Measurements from ENCODE around the gene ATP6V0E1.
"Not testable (repeated sequence)": the region's sequence is repeated elsewhere in the genome, so short reads cannot be mapped to it uniquely, and the experiment has no call there.

Gene ATP6V0E1

DNA sequence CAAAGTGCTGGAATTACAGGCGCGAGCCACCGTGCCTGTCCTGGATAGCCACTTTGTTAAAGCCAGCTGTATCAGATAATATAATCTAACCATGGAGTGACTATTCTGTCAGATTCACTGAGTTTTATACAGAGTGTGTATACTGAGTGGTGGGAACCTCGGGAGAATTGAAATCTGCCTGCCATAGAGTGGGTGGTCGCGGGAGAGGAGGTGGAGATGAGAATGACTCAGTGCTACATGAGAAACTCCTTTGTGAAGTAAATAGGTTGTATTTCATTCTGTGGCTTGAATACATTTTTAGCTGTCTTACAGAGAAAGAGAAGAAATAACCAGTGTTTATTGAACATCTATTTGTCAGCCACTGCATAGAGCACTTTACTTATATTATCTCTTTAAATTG, 26.4 kb downstream of the ATP6V0E1 start:
- DNase-seq, result no peak

DNA sequence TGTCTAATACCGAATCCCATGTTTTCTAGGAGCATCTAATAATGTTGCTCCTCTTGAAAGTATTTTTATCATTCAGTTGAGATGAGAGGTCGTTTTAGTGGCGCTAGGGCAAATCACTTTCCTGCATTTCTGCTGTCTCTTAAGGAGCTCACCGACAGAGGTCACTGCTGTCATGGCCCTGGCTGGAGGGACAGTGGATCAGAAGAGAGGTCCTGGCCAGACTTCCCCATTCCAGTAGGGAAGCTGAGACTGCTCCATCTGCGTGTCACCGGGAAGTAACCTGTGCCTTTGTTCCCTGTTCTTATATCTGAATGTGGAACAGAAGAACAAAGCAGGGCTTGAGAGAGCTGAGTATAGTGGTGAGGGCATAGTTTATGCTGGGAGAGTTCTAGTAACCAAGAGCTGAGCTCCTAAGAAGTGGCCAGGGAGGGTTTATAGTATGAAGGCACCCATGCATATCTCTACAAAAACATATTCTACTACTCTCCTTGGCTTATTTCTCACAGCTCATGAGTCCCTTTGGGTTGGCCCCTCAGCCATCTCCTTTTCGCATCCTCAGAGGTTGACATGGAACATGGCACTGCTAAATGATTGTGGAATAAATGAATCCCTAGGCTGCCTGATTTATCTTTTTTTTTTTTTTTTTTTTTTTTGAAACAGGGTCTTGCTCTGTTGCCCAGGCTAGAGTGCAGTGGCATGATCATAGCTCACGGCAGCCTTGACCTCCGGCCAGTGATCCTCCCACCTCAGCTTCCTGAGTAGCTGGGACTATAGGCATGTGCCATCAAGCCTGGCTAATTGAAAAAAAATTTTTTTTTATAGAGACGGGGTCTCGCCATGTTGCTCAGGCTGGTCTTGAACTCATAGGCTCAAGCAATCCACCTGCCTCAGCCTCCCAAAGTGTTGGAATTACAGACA, 27.2 kb downstream of the ATP6V0E1 start:
- DNase-seq, result no peak

DNA sequence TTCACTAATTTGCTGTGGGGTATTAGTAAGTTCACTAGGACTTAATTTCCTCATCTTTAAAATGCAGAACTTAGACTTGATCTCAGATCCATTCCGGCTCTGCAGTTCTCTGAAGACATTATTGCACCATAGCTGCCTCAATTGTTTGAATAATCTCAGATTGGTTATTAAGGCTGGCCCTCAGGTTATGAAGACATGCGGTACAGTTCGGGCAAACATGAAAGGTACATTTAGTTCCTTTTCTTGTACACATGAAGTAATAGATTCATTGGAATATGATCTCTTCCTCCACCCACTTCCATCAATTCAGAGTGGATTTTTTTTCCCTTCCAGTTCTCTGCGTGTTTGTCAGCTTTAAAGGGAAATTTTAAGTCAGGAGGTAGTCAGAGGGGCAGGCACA, 28.0 kb downstream of the ATP6V0E1 start:
- DNase-seq, result no peak

- DNase-seq, result no peak
Observed at GRCh38 chr5:173012882-173013281, 29.3 kb downstream of the ATP6V0E1 start.

DNA sequence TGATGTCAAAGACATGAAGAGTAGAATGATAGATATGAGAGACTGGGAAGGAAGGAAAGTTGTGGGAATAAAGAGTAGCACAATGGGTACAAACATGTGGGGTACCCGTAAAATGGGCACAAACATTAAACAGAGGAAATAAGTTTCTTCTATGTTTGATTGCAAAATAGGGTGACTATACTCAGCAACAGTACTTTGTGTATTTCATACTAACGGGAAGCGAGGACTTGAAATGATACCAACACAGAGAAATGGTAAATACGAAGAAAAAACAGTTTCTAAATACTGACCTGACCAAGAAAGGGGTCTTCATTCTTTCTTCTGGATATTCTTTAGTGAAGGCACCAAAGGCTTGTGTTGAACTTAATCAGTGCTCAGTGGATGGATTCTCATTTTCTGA, 31.1 kb downstream of the ATP6V0E1 start:
- no peak for DNase-seq

DNA sequence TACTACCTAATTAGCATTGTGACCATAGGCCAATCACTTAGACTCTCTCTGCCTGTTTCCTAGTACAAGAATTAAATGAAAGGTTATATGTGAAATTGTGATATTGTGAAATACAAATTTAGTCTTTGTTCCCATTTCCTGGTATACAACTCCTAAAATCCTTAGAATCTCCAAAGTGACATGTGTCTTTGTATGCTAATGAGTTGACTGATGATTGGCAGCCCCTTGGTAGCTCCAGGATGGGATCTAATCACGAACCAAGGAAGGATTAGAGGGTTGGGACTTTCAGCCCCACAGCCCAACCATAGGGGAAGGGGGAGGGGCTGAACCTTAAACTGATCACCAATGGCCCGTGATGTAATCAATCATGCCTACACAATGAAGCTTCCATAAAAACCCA, 31.6 kb downstream of the ATP6V0E1 start:
- no peak for DNase-seq

GRCh38 chr5:173015598-173016455, 32.3 kb downstream of the ATP6V0E1 start:
- no peak for DNase-seq

GRCh38 chr5:173016598-173017046, 33.1 kb downstream of the ATP6V0E1 start:
- DNase-seq, result no peak

DNA sequence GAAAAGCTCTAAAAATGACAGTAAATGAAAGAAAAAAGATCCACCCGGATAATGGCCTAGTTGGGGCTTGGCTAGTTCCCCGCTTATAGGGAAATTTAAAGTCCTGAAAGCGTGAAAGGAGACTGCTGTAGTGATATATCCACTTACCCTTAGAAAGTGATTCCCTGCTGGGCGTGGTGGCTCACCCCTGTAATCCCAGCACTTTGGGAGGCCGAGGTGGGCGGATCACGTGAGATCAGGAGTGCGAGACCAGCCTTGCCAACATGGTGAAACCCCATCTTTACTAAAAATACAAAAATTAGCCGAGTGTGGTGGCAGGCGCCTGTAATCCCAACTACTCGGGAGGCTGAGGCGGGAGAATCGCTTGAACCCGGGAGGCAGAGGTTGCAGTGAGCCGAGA, 33.5 kb downstream of the ATP6V0E1 start:
- DNase-seq, result not testable (repeated sequence)

- DNase-seq, result no peak
Observed at GRCh38 chr5:173018358-173018757, 34.8 kb downstream of the ATP6V0E1 start.

DNA sequence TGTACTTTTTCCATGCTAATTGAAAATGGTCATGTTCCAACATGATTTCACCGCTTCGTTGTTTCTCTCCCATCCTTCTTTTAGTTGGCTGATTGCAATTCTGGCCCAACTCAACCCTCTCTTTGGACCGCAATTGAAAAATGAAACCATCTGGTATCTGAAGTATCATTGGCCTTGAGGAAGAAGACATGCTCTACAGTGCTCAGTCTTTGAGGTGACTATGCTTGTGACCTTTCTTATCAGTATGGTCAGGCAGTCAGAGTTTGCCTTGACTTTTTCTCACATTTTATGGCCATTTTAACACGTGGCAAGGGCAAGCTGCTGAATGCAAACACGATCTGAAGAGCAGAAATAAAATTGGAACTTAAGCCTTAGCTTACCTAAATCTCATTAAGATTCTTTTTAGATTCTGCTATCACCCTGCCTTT, 36.6 kb downstream of the ATP6V0E1 start:
- no peak for DNase-seq

DNA sequence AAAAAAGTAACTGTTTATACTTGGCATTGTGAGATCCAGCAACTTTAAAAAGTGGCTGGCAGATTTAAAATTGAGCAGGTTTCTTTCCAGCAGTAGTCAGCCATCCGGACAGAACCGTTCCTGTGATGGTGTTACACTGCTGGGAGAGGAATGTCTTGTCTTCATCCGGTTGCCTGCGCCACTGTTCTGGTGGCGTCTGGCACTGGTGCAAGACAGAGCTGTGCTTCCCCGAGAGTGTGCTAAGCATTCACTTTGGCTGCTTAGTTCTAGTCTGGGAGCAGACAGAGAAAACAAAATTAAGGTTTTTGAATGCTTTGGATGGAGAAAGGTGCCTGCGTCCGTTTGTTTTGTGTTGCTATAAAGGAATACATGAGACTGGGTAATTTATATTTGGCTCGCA, 37.1 kb downstream of the ATP6V0E1 start:
- no peak for DNase-seq

- no peak for DNase-seq
Observed at GRCh38 chr5:173025651-173026050, 42.1 kb downstream of the ATP6V0E1 start.

GRCh38 chr5:173027905-173028304, 44.3 kb downstream of the ATP6V0E1 start:
- DNase-seq, result no peak

- DNase-seq, result no peak
Observed at GRCh38 chr5:173028811-173029327, 45.3 kb downstream of the ATP6V0E1 start.

GRCh38 chr5:173029499-173029921, 45.9 kb downstream of the ATP6V0E1 start:
- DNase-seq, result no peak

DNA sequence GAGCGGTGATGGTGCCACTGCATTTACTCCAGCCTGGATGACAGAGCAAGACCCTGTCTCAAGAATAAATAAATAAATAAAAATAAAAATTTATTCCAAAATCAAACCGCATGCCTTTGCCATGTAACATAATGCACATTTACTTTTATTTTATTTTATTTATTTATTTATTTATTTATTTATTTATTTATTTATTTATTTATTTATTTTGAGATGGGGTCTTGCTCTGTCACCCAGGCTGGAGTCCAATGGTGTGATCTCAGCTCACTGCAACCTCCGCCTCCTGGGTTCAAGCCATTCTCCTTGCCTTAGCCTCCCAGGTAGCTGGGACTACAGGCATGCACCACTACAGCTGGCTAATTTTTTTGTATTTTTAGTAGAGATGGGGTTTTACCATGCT, 48.5 kb downstream of the ATP6V0E1 start:
- DNase-seq, result not testable (repeated sequence)

DNA sequence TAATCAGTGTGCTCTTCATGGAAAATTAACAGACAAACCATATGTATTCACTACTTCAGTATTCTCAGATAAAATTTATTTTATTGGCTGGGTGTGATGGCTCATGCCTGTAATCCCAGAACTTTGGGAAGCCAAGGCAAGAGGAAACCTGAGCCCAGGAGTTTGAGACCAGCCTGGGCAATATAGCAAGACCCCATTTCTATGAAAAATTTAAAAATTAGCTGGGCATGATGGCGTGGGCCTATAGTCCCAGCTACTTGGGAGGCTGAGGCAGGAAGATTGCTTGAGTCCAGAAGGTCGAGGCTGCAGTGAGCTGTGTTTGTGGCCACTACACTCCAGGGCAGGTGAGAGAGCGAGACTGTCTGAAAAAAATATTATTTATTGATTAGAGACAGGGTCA, 49.2 kb downstream of the ATP6V0E1 start:
- DNase-seq, result no peak

GRCh38 chr5:173033923-173034322, 50.4 kb downstream of the ATP6V0E1 start:
- no peak for DNase-seq

- DNase-seq, result no peak
Observed at GRCh38 chr5:173035904-173036707, 52.5 kb downstream of the ATP6V0E1 start.

GRCh38 chr5:173039188-173039587, 55.6 kb downstream of the ATP6V0E1 start:
- no peak for DNase-seq

DNA sequence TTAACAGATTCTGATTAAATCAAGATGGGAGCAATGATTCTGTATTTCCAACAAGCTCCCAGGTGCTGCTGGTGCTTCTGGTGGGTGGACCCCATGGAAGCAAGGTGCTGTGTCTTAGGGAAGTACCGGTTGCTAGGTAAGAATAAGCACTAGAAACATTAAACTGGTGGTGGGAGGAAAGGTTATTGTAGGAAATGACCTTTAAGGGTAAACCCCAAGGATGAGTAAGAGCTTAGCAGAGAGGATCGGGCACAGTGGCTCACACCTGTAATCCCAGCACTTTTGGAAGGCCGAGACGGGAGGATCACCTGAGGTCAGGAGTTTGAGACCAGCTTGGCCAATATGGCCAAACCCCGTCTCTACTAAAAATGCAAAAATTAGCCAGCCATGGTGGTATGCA, 56.4 kb downstream of the ATP6V0E1 start:
- no peak for DNase-seq
